GM10248 (cell line): ENCODE measurements around the gene KIT.

ENCODE experiments used
- CTCF ChIA-PET: fragments of 300-600 bp; sonication (Branson Sonifier 250); formaldehyde crosslinking; extraction: SDS; loops from one replicate; lab custom pipeline; 2021; ENCODE audit warnings: antibody characterized with exemption; lab: Yijun Ruan, JAX
- POLR2A ChIA-PET: fragments of 350-650 bp; sonication (Branson Sonifier 250); formaldehyde crosslinking; extraction: SDS; loops from one replicate; lab custom pipeline; 2020; ENCODE audit warnings: antibody characterized with exemption; lab: Yijun Ruan, JAX
- DNase-seq: peaks from one replicate; pipeline ENCODE4 v3.0.0; 2012; ENCODE audit errors: extremely low spot score
- CTCF ChIP-seq: IDR thresholded peaks from 2 replicates; pipeline ENCODE4 v1.5.1; 2012; ENCODE audit warnings: mild to moderate bottlenecking, low read depth; ENCODE audit errors: extremely low read depth, missing control alignments, control extremely low read depth

KIT gene

GRCh38 chr4:54662901-54663585 lies 5.3 kb downstream of the KIT start:
- TF ChIP-seq CTCF: no peak
- DNase-seq: no peak
- ChIA-PET POLR2A (no interaction called here), CTCF (interaction anchor here (0.9 to 1.7 kb wide), 5 partner anchors 8 to 28 kb away, joined by 3 to 5 read pairs (median 4); no protein-coding TSS in a partner anchor)

- ChIA-PET CTCF (no interaction called here), POLR2A (no interaction called here)
- DNase-seq: no peak
- TF ChIP-seq CTCF: no peak
Measured at GRCh38 chr4:54664400-54664799, 6.6 kb downstream of the KIT start.

- CTCF ChIA-PET: interaction anchor here (1.1 kb wide), 1 partner anchor 10 kb away, joined by 3 read pairs; no protein-coding TSS in a partner anchor
- POLR2A ChIA-PET: no interaction called here
- no peak for TF ChIP-seq CTCF
- no peak for DNase-seq
Measured at GRCh38 chr4:54668014-54668611, 10.4 kb downstream of the KIT start.

GRCh38 chr4:54669831-54670230 lies 12.1 kb downstream of the KIT start:
- ChIA-PET CTCF (no interaction called here), POLR2A (no interaction called here)
- DNase-seq: no peak
- no peak for TF ChIP-seq CTCF

GRCh38 chr4:54675721-54676461 lies 18.1 kb downstream of the KIT start:
- TF ChIP-seq CTCF: no peak
- POLR2A ChIA-PET: no interaction called here
- CTCF ChIA-PET: interaction anchor here (0.8 kb wide), 1 partner anchor 10 kb away, joined by 3 read pairs; no protein-coding TSS in a partner anchor
- no peak for DNase-seq

GRCh38 chr4:54676658-54677057 lies 18.9 kb downstream of the KIT start:
- TF ChIP-seq CTCF: no peak
- CTCF ChIA-PET: no interaction called here
- no peak for DNase-seq
- POLR2A ChIA-PET: no interaction called here
